ENCODE measurements around the gene ZNF500. TPM values are rescaled to one million over a fixed set of nuclear protein-coding genes. Genes with fewer than 3 reads are reported as not detected.

Gene ZNF500
- total RNA-seq, 1 experiment from 2014 or later = 10.4 TPM

GRCh38 chr16:4749700-4750257 is 17.2 kb downstream of the ZNF500 start:
- POLR2A ChIA-PET (ENCODE audit: unreplicated experiment) = no interaction called here
- no peaks in the 10 kb centered on the region for H3F3A ChIP-seq (ENCODE audit: low read length, unreplicated experiment)
- no peaks in the 10 kb centered on the region for H4K20me1 ChIP-seq (ENCODE audit: low read length)

GRCh38 chr16:4748682-4749411 is 18.1 kb downstream of the ZNF500 start:
- TF ChIP-seq EZH2 (IDR thresholded peaks at IDR 0.05; ENCODE audit: low read length, unreplicated experiment) = no peak
- TF ChIP-seq CTCF (conservative IDR thresholded peaks at IDR 0.05; ENCODE audit: low read depth, low read length) = no peak
- no peaks in the 10 kb centered on the region for H3K27me3 ChIP-seq (ENCODE audit: low read length)
- DNase-seq = no peak
- intact Hi-C loops (cut with micrococcal nuclease) = no loop called here
- no peaks in the 10 kb centered on the region for H3K79me2 ChIP-seq (ENCODE audit: low read length)
- H3F3A ChIP-seq (ENCODE audit: low read length, unreplicated experiment) = no peaks in the 10 kb centered on the region
- ChIA-PET CTCF (no interaction called here), POLR2A (ENCODE audit: unreplicated experiment) (no interaction called here)
- H3K4me2 ChIP-seq (ENCODE audit: low read length) = no peak overlapping the region
- H3K9me2 ChIP-seq (replicated peaks; ENCODE audit: low read length) = no peaks in the 10 kb centered on the region
- no peak overlapping the region for H3K27ac ChIP-seq (ENCODE audit: low read length)
- ATAC-seq = no peak
- no TSS peak for BruUV-seq (replicated peaks)
- no peaks in the 10 kb centered on the region for H3K4me1 ChIP-seq (ENCODE audit: insufficient read depth, low read length)
- no peaks in the 10 kb centered on the region for H4K20me1 ChIP-seq (ENCODE audit: low read length)
- no peak overlapping the region for H2AFZ ChIP-seq (ENCODE audit: low read length)
- no peaks in the 10 kb centered on the region for H3K9me3 ChIP-seq (ENCODE audit: low read length)
- H3K9ac ChIP-seq (ENCODE audit: low read length) = no peak overlapping the region
- H3K4me3 ChIP-seq (ENCODE audit: low read length) = no peak overlapping the region
- no peaks in the 10 kb centered on the region for H3K36me3 ChIP-seq (ENCODE audit: low read depth, low read length)

More at GRCh38 chr16:4749700-4750257, 17.2 kb downstream of the ZNF500 start:
- H3K4me1 ChIP-seq (ENCODE audit: insufficient read depth, low read length) = no peaks in the 10 kb centered on the region
- H3K27me3 ChIP-seq (ENCODE audit: low read length) = no peaks in the 10 kb centered on the region
- TF ChIP-seq EZH2 (IDR thresholded peaks at IDR 0.05; ENCODE audit: low read length, unreplicated experiment) (no peak), EZH2phosphoT487 (IDR thresholded peaks at IDR 0.05; ENCODE audit: borderline replicate concordance, low read length) (no peak), CTCF (conservative IDR thresholded peaks at IDR 0.05; ENCODE audit: low read depth, low read length) (no peak)
- H2AFZ ChIP-seq (ENCODE audit: low read length) = no peak overlapping the region
- H3K27ac ChIP-seq (ENCODE audit: low read length) = no peak overlapping the region
- H3K36me3 ChIP-seq (ENCODE audit: low read depth, low read length) = no peaks in the 10 kb centered on the region
- intact Hi-C loops (cut with micrococcal nuclease) = no loop called here
- CTCF ChIA-PET = no interaction called here
- BruUV-seq (replicated peaks) = no TSS peak
- no peak overlapping the region for H3K4me3 ChIP-seq (ENCODE audit: low read length)
- no peak overlapping the region for H3K4me2 ChIP-seq (ENCODE audit: low read length)
- no peak overlapping the region for H3K9ac ChIP-seq (ENCODE audit: low read length)
- ATAC-seq (no peak), DNase-seq (no peak)
- H3K79me2 ChIP-seq (ENCODE audit: low read length) = no peaks in the 10 kb centered on the region
- H3K9me3 ChIP-seq (ENCODE audit: low read length) = no peaks in the 10 kb centered on the region
- no peaks in the 10 kb centered on the region for H3K9me2 ChIP-seq (replicated peaks; ENCODE audit: low read length)
